Fibroblast of skin of scalp (primary cell): ENCODE results near the gene ICE2. TPM values are rescaled to one million over a fixed set of nuclear protein-coding genes. Genes with fewer than 3 reads are reported as not detected.

Source experiments
- DNase-seq: peaks from one replicate; pipeline ENCODE4 v3.0.0-alpha.2; 2013
- polyA plus RNA-seq, 2 experiments: library from polyadenylated mRNA; unstranded; fragments of 120-200 nt; gene quantifications; one replicate each; pipeline ENCODE4 v1.2.1, GENCODE V29; 2013; ENCODE audit not compliant: insufficient read length in 2 of 2

Gene ICE2
- polyA plus RNA-seq (2013, experiment 1 of 2; ENCODE audit: insufficient read length) = 33.2 TPM
- 33.8 TPM for polyA plus RNA-seq (2013, experiment 2 of 2; ENCODE audit: insufficient read length)

DNA sequence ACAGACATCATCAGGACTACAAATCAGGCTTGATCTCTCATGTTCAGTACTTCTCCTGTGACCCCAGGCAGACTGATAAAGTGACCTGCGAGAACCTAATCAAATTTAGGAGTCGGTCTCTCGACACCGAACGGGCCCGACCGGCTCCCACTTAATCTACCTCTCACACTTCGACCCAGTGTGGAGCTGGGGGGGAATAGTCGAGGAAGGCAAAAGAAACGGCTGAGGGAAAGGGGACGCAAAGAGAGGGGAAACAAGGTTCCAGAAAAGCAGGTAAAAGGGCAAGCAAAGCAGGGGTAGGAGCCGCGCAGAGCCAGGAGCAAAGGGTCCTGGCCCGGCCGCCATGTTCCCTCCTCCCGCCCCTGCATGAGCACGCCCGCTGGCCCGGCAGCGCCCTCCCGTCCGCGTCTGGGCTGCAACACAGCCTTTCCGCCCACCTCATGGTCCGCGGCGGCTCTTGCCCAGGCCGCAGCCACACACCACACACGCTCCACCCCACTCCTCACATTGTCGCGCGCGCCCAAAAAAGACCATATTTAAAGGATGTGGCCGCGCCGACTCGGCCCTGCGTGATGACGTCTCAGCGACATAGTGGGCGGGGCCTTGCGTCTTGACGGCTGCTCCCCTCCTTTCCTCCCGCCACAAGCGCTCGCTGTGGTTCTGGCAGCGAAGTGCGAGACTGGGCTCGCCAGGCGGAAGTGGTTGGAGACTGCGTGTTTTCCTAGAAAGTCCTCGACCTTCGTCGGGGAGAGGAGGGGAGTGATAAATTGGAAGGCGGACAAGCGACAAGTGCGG is at the start of gene ICE2:
TSS of gene ICE2 (minus strand) at position 577 of the 795 bp plus-strand sequence. CDS start 1,165 bp downstream, outside the sequence.
- peak; percentile 96 for DNase-seq

DNA sequence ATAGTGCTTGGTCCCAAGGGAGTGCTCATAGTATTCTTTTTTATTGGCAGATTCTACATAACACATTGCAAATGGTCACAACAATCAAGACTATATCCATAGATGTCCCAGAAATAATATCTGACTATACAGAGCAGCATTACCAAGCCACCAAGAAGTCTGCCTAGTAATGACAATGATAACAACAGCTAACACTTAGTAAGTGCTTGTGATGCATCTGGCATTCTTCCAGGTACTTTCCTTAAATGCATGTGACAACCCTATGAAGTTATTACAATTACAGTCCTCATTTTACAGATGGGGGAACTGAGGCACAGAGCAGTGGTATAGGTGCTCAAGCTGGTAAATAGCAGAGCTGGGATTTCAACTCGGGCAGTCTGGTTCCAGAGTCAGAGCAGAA is 49.6 kb upstream of the ICE2 start:
- no peak for DNase-seq

GRCh38 chr15:60527456-60527855 is 48.5 kb upstream of the ICE2 start:
- no peak for DNase-seq

- no peak for DNase-seq
These were observed 47.2 kb upstream of the ICE2 start for GRCh38 chr15:60526127-60526616.

DNA sequence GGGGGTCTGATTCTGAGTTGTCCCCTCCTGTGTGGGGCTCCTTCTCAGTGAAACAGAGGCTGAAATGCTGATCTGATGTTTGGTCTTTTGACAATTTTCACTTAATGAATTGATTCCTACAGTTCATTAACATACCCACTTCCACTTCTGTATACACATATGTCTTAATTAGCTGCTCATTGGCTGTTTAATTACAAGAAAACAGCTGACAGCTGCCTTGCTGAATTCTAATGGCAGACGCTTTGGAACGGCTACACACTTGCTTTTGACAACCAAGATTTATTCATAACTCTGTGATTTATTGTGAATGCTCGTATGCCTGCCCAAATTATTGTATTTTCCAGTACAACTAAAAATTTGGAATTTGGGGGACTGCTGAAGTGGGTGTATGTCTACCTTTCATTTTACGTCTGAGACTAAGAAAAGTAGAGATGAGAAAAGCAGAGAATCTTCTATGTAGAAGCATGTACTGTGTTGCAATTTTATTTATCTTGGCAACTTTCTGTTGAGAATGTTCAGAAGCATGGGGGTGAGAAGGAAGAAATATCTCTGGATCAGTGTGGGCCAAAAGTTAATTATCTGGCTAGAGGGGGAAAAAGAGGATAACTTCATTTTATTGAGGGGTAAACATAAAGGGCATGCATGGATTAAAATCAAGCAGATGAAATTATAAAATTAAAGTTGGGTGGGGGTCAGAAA is 46.5 kb upstream of the ICE2 start:
- peak; percentile 37 for DNase-seq

DNA sequence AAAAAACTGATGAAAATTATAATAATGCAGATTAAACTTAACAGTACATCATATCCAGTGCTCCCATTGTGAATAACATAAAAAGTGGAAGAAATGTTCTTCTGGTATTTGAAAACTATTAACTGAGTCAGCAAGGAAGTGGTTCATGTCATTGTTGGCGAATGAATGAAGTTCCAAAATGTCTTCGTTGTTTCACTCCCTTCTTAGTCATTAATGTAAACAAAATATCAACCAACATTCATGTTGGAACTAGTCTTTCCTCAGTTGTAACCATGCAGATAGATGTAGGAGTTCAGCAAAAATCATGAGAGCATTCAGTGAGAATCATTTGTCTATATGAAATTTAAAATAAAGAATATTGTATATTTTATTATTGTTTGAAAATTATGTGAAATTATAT is 44.1 kb upstream of the ICE2 start:
- DNase-seq = peak; percentile 61

- peak; percentile 62 for DNase-seq
These were observed 42.0 kb upstream of the ICE2 start for GRCh38 chr15:60520825-60521368.

DNA sequence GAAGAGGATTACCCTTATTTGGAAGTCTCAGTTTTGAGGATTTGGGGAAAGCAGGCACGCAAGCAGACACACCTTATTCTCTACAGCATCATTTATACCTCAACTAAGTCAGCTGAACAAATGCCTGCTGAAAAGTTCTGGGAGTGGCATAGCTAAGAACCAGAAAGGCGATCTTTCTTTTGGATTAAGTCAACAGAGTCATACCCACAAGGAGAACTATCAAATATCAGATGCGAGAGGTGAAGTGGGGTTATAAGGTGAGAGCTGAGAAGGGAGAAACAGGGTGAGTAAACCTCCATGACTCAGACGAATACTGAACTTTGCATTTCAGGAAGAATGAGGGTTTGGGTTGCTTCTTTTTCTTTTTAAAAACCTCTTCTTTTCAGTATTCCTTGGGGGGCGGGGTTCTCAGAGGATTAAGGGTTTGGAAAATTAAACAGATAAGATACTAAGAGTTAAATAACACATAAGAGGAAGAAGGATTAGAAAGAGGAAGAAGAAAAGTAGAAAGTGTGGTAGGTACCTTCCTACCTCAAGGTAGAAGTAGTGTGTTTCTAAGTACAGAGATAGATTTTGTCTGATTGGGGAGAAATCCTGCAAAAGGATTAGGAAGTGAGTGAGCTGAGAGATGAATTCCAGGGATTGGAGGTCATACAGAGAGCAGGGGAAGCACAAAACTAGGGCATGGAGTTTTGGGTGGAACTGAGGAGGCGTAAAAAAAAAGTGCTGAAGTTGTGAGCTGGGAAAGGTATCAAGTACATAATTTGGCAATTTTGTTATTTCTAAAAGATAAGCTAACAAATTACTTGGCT is 41.3 kb upstream of the ICE2 start:
- no peak for DNase-seq

GRCh38 chr15:60519218-60519617 is 40.3 kb upstream of the ICE2 start:
- peak; percentile 28 for DNase-seq

DNA sequence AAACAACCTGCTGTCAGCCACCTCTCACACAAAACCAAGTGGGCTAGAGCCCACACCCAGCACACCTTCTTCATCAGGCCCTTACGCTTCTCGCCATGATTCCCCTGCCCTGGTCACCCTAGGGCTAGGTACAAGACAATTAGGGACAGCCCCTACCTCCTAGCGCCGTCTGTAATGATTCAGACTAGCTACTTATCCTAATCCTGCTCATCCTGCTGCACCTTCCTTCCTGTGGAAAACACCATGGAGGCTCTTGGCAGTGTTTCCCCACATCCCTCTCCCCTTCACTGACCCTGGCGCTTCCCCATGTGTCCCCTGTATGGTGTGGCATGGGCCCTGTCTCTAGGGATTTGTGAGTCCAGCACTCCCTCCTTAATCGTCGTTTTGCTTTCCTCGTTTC is 39.6 kb upstream of the ICE2 start:
- DNase-seq = no peak

DNA sequence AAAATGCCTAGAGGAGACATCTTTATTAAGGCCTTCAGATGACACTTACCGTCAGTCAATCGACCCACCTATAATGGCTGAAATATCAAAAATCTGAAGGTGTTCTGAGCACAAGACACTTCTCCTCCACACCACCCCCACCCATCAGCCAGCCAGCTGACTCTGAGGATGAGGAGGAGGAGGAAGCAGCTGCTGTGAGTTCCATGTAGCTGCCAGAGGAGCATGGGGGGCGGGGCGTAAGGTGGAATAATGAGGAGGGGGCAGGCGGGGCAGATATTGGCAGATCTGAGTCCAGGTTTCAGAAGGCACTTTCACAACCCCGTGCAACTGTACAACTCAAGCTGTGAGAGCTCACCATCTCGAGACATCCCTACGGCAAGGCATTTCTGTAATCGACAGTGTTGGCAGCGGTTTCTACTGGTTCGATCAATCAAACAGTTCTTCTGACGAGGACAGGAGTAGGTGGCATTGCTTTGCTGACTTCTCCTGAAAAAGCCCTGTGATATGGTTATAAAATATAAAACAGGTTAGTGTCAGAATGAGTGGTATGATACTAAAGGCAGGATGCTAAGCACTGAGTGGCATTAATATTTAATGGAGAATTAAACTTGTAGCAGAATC is 35.4 kb upstream of the ICE2 start:
- DNase-seq = no peak

DNA sequence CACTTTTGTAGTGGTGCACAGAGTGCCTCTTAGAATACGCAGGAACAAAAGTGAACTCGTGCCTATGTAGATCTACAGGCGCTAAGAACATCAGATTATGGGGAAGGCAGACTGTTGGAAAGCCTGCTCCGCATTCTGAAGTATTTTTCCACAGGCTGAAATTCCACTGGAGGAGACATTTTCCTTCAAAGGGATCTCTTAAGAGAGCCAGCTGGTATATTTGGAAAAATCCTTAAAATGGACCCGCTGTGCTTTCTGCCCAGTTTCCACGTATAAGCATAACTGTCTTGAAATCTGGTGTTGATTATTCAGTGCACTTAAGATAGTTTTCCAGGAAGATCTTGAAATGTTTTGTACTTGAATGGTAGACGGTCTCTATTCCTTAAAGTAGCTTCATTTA is 34.7 kb upstream of the ICE2 start:
- DNase-seq = no peak

DNA sequence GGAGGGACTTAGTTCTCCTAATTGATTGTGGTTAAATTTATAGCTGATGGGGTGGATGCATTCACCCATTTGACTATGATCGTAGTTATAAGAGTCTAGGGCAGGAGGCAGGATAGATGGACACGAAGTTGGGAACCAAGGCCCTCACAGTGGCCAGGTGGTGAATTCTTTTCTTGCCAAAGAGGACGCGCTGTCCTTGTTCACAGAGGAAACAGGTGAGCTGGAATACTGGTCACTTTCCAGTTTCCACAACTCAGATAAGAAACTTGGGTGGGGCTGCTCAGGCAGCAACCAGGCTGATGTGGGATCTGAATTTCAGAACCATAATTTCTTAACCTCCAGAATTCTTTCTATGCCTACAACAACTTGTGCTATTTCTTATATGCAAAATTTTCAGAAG is 34.0 kb upstream of the ICE2 start:
- DNase-seq = no peak

DNA sequence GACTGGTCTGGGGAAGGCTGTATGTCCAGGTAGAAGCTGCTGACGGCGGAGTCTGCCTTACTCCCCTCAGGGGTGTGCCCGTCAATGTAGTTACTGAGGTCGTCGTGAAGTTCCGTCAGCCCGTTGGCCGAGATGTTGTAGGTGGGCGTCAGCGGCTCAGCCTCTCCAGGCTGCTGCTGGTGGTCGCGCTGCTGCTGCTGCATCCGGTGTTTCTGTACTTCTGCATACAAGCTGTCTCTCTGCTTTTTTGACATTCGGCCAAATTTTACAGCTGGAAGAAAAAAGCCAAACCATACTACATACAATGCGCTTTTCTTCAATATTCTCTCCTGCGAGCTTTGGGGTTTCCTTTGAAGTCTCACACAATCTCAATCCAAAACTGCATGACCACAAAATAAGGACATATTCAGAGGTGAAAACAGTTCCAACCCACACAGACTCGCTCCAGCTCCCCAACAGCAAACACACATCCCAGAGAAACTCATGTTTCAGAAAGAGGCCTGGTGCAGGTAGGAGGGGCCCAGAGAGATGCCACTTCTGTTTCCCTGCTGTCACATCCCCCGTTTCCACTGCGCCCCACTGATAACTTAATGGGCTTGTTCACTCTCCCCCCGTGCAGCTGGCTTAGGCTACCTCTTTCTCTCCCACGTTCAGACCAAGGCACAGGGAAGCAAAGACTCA is 32.5 kb upstream of the ICE2 start:
- no peak for DNase-seq

DNA sequence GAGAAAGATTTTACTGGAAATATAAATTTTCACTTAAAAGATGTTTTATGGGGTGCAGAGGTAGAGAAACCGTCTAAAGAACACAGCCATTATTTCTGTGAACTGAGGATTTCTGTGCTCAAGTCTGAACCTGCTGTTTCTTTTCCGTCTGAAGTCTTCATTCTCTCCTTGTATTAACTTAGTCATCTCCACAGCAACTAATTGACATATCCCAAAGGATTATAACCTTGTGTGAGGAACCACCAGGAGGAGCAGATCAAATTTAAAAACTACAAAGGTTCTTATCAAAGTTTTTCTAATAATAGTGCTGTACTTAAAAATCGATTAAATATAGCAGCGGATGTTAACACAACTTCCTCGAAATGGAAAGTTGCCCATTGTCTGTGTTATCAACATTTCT is 31.1 kb upstream of the ICE2 start:
- no peak for DNase-seq

GRCh38 chr15:60509470-60509869 is 30.5 kb upstream of the ICE2 start:
- no peak for DNase-seq

DNA sequence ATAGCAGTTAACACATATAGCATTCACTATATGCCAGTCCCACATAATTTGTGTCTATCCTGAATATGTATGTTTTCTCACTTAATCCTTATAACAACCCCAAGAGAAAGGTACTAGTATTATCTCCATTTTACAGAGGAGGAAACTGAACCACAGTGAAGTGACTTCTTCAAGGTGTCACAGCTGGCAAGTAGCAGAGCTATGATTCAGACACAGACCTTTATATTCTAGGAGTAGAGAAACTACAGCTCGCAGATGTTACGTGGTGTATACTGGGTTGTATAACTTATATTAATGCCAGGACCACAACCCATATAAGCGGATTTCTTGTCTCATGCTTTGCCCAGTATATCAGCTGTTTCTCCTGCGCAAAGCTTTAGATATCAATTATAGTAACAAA is 29.5 kb upstream of the ICE2 start:
- DNase-seq = no peak

DNA sequence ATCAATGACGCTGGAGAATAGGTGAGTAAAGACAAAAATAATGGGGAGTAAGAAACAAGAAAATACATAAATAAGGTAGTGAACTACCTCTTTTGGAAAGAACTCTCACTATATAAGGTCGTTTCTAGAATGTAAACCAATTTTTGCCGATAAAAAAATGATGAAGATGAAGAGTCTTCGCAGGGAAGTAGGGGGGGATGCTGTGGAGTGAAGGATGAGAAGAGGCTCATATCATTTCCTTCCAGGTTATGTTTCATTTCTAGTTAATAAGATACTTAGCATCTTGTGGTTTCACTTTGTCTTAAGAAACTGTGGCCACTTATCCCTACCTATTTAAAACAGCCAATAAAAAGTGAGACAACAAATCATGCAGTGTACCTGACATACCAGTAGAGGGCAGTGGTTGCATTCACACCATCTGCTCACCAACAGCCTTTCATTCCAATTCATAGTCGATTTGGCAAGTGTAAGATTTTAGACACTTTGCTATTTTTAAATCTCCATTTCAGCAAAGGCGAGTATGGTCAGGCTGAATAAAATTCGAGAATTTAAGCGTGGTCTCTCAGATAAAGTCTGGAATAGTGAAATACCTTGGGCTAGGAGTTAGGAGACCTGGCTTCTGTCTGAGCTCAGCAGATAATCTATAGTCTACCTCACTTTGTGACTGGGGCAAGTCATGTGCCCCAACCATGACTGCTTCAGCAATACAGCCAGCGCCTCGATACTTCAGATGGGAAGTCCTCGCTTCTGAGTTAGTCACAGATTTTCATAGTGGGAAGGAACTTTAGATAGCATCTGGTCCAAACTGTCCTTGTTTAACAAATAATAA is 28.9 kb upstream of the ICE2 start:
- peak; percentile 67 for DNase-seq

GRCh38 chr15:60496853-60497252 is 17.9 kb upstream of the ICE2 start:
- DNase-seq = no peak

- no peak for DNase-seq
These were observed 15.2 kb upstream of the ICE2 start for GRCh38 chr15:60494108-60494507.

GRCh38 chr15:60493166-60493565 is 14.2 kb upstream of the ICE2 start:
- no peak for DNase-seq
